ENCODE measurements around the gene RHO. TPM values are rescaled to one million over a fixed set of nuclear protein-coding genes. Genes with fewer than 3 reads are reported as not detected.

Gene RHO
- total RNA-seq, 1 experiment from 2014 or later = not detected

- DNase-seq (ENCODE audit: unreplicated experiment) = no peak
- H3K4me3 Mint-ChIP-seq (ENCODE audit: unreplicated experiment) = no peak overlapping the region
- no peak for TF ChIP-seq CTCF (IDR thresholded peaks at IDR 0.05; ENCODE audit: unreplicated experiment)
- no peak overlapping the region for H3K27ac Mint-ChIP-seq (ENCODE audit: low read depth, unreplicated experiment)
- no peaks in the 10 kb centered on the region for H3K9me3 Mint-ChIP-seq (ENCODE audit: unreplicated experiment)
- H3K27me3 Mint-ChIP-seq (ENCODE audit: insufficient read depth, unreplicated experiment) = no peaks in the 10 kb centered on the region
- peaks cover 7% of the 10 kb centered on the region for H3K4me1 Mint-ChIP-seq (ENCODE audit: insufficient read depth, unreplicated experiment)
- POLR2A ChIA-PET = no interaction called here
- intact Hi-C loops (cut with micrococcal nuclease) = no loop called here
- no TSS peak for BruUV-seq (replicated peaks)
- H3K36me3 Mint-ChIP-seq (ENCODE audit: insufficient read depth, unreplicated experiment) = peaks cover 2% of the 10 kb centered on the region
- CTCF ChIA-PET = interaction anchor here (0.6 kb wide), 1 partner anchor 13 kb away, joined by 3 read pairs; no protein-coding TSS in a partner anchor
These were observed 34.9 kb downstream of the RHO start for GRCh38 chr3:129563332-129563731.

- intact Hi-C loops (cut with micrococcal nuclease) = no loop called here
- TF ChIP-seq CTCF (IDR thresholded peaks at IDR 0.05; ENCODE audit: unreplicated experiment) = no peak
- ChIA-PET CTCF (interaction anchor here (0.6 kb wide), 1 partner anchor 12 kb away, joined by 3 read pairs; no protein-coding TSS in a partner anchor), POLR2A (interaction anchor here (0.6 kb wide), 1 partner anchor 322 kb away, joined by 3 read pairs; no protein-coding TSS in a partner anchor)
- no peak overlapping the region for H3K27ac Mint-ChIP-seq (ENCODE audit: low read depth, unreplicated experiment)
- no TSS peak for BruUV-seq (replicated peaks)
- no peaks in the 10 kb centered on the region for H3K27me3 Mint-ChIP-seq (ENCODE audit: insufficient read depth, unreplicated experiment)
- H3K4me3 Mint-ChIP-seq (ENCODE audit: unreplicated experiment) = no peak overlapping the region
- H3K4me1 Mint-ChIP-seq (ENCODE audit: insufficient read depth, unreplicated experiment) = peaks cover 7% of the 10 kb centered on the region
- no peaks in the 10 kb centered on the region for H3K36me3 Mint-ChIP-seq (ENCODE audit: insufficient read depth, unreplicated experiment)
- H3K9me3 Mint-ChIP-seq (ENCODE audit: unreplicated experiment) = no peaks in the 10 kb centered on the region
- no peak for DNase-seq (ENCODE audit: unreplicated experiment)
These were observed 35.6 kb downstream of the RHO start for GRCh38 chr3:129563850-129564535.

GRCh38 chr3:129564981-129565644 is 36.7 kb downstream of the RHO start:
- no peak overlapping the region for H3K4me3 Mint-ChIP-seq (ENCODE audit: unreplicated experiment)
- CTCF ChIA-PET = no interaction called here
- no peaks in the 10 kb centered on the region for H3K36me3 Mint-ChIP-seq (ENCODE audit: insufficient read depth, unreplicated experiment)
- no peaks in the 10 kb centered on the region for H3K9me3 Mint-ChIP-seq (ENCODE audit: unreplicated experiment)
- TF ChIP-seq CTCF (IDR thresholded peaks at IDR 0.05; ENCODE audit: unreplicated experiment) = no peak
- POLR2A ChIA-PET = no interaction called here
- intact Hi-C loops (cut with micrococcal nuclease) = no loop called here
- BruUV-seq (replicated peaks) = no TSS peak
- H3K27me3 Mint-ChIP-seq (ENCODE audit: insufficient read depth, unreplicated experiment) = no peaks in the 10 kb centered on the region
- peaks cover 7% of the 10 kb centered on the region for H3K4me1 Mint-ChIP-seq (ENCODE audit: insufficient read depth, unreplicated experiment)
- H3K27ac Mint-ChIP-seq (ENCODE audit: low read depth, unreplicated experiment) = no peak overlapping the region
- DNase-seq (ENCODE audit: unreplicated experiment) = no peak

- H3K4me1 Mint-ChIP-seq (ENCODE audit: insufficient read depth, unreplicated experiment) = peaks cover 1% of the 10 kb centered on the region
- no peaks in the 10 kb centered on the region for H3K27me3 Mint-ChIP-seq (ENCODE audit: insufficient read depth, unreplicated experiment)
- ChIA-PET CTCF (no interaction called here), POLR2A (no interaction called here)
- no peak for TF ChIP-seq CTCF (IDR thresholded peaks at IDR 0.05; ENCODE audit: unreplicated experiment)
- H3K27ac Mint-ChIP-seq (ENCODE audit: low read depth, unreplicated experiment) = no peak overlapping the region
- H3K9me3 Mint-ChIP-seq (ENCODE audit: unreplicated experiment) = no peaks in the 10 kb centered on the region
- no TSS peak for BruUV-seq (replicated peaks)
- intact Hi-C loops (cut with micrococcal nuclease) = no loop called here
- H3K36me3 Mint-ChIP-seq (ENCODE audit: insufficient read depth, unreplicated experiment) = no peaks in the 10 kb centered on the region
- H3K4me3 Mint-ChIP-seq (ENCODE audit: unreplicated experiment) = no peak overlapping the region
- no peak for DNase-seq (ENCODE audit: unreplicated experiment)
These were observed 37.5 kb downstream of the RHO start for GRCh38 chr3:129565902-129566301.
